Fibroblast of skin of left quadriceps (primary cell): Measurements from ENCODE around the gene CDC42BPB.
"Not testable (repeated sequence)": the region's sequence is repeated elsewhere in the genome, so short reads cannot be mapped to it uniquely, and the experiment has no call there.

Experiments
- DNase-seq, 2 experiments: peaks; one replicate each; pipeline ENCODE4 v3.0.0-alpha.2; 2013; ENCODE audit warnings: low read depth in 2 of 2

CDC42BPB gene

GRCh38 chr14:102900631-102901571 is 156.4 kb downstream of the CDC42BPB start:
- no peak for DNase-seq

- no peak for DNase-seq
Measured at GRCh38 chr14:102899516-102899900, 157.8 kb downstream of the CDC42BPB start.

- no peak for DNase-seq
Measured at GRCh38 chr14:102898776-102899515, 158.4 kb downstream of the CDC42BPB start.

GRCh38 chr14:102898298-102898697 is 159.1 kb downstream of the CDC42BPB start:
- no peak for DNase-seq

GRCh38 chr14:102897299-102898027 is 159.9 kb downstream of the CDC42BPB start:
- DNase-seq: no peak

- DNase-seq: not testable (repeated sequence)
Measured at GRCh38 chr14:102896735-102897134, 160.6 kb downstream of the CDC42BPB start.

- DNase-seq: peak; percentile 89 to 91
Measured at GRCh38 chr14:102893452-102893851, 163.9 kb downstream of the CDC42BPB start.

GRCh38 chr14:102892651-102893050 is 164.7 kb downstream of the CDC42BPB start:
- DNase-seq: no peak

GRCh38 chr14:102891556-102891955 is 165.8 kb downstream of the CDC42BPB start:
- peak; percentile 9 to 12 for DNase-seq

GRCh38 chr14:102891111-102891510 is 166.2 kb downstream of the CDC42BPB start:
- no peak for DNase-seq

- DNase-seq: no peak
Measured at GRCh38 chr14:102889615-102890014, 167.7 kb downstream of the CDC42BPB start.

GRCh38 chr14:102888748-102889147 is 168.6 kb downstream of the CDC42BPB start:
- no peak for DNase-seq

GRCh38 chr14:102885737-102886447 is 171.5 kb downstream of the CDC42BPB start:
- no peak for DNase-seq

GRCh38 chr14:102883554-102883953 is 173.8 kb downstream of the CDC42BPB start:
- DNase-seq: no peak

GRCh38 chr14:102883089-102883541 is 174.2 kb downstream of the CDC42BPB start:
- no peak for DNase-seq
